BLaER1 treated with 17β-estradiol and CSF1 and Interleukin-3, amounts not matched to agents 10 nM and 100 nM (cell line): Measurements from ENCODE around the gene ABCC6.
A peak's percentile ranks its signal among the peaks of the same experiment; 100 is the strongest.

Experiments used
- H3K27ac ChIP-seq, 11 experiments: shearing (Covaris generic); formaldehyde crosslinking; 2 replicates each; pipeline ENCODE4 v1.8.1; 2022
- H3K27me3 ChIP-seq, 11 experiments: shearing (Covaris generic); formaldehyde crosslinking; 2 replicates each; pipeline ENCODE4 v1.8.1; 2022
- H3K36me3 ChIP-seq, 11 experiments: shearing (Covaris generic); formaldehyde crosslinking; 2 replicates each; pipeline ENCODE4 v1.8.1; 2022
- H3K4me1 ChIP-seq, 10 experiments: shearing (Covaris generic); formaldehyde crosslinking; 2 replicates each; pipeline ENCODE4 v1.8.1; 2022
- H3K4me2 ChIP-seq, 11 experiments: shearing (Covaris generic); formaldehyde crosslinking; 2 replicates each; pipeline ENCODE4 v1.8.1; 2022
- H3K4me3 ChIP-seq, 10 experiments: shearing (Covaris generic); formaldehyde crosslinking; 2 replicates each; pipeline ENCODE4 v1.8.1; 2022
- H3K9ac ChIP-seq, 11 experiments: shearing (Covaris generic); formaldehyde crosslinking; 2 replicates each; pipeline ENCODE4 v1.8.1; 2022
- H3K9me3 ChIP-seq, 11 experiments: shearing (Covaris generic); formaldehyde crosslinking; replicated peaks in 1 of 11; 2 replicates each; pipeline ENCODE4 v1.8.1; 2022
- H4K20me1 ChIP-seq, 11 experiments: shearing (Covaris generic); formaldehyde crosslinking; 2 replicates each; pipeline ENCODE4 v1.8.1; 2022
- Cebpa-rat ChIP-seq, 11 experiments: shearing (Covaris generic); IDR thresholded peaks; 2 replicates each; pipeline ENCODE4 v1.8.1; 2022

The ABCC6 gene

GRCh38 chr16:16146380-16147315 is 76.6 kb downstream of the ABCC6 start:
- Histone ChIP-seq H3K9me3 (no peaks in the 10 kb centered on the region), H4K20me1 (peaks cover 0 to 54% (median 10%) of the 10 kb centered on the region in 11 experiments; a peak in 12 of 22 replicates), H3K4me1 (peaks cover 12 to 85% (median 66%) of the 10 kb centered on the region in 10 experiments), H3K9ac (no peak overlapping the region; a peak in 1 of 22 replicates), H3K27ac (peak overlapping the region in 4 of 11 experiments; percentile 47 to 66 (median 61); a peak in 9 of 22 replicates), H3K36me3 (peaks cover 32 to 52% (median 37%) of the 10 kb centered on the region in 11 experiments; a peak in 21 of 22 replicates), H3K4me3 (no peak overlapping the region), H3K27me3 (no peaks in the 10 kb centered on the region), H3K4me2 (peak overlapping the region in 9 of 11 experiments; percentile 35 to 88 (median 83); a peak in 17 of 22 replicates)
- TF ChIP-seq Cebpa-rat (IDR thresholded peaks at IDR 0.05) = no peak

GRCh38 chr16:16145286-16145685 is 78.0 kb downstream of the ABCC6 start:
- H4K20me1 ChIP-seq = peaks cover 0 to 45% (median 10%) of the 10 kb centered on the region in 11 experiments; a peak in 12 of 22 replicates
- no peaks in the 10 kb centered on the region; a peak in 1 of 22 replicates for H3K9me3 ChIP-seq
- no peak for TF ChIP-seq Cebpa-rat (IDR thresholded peaks at IDR 0.05)
- H3K4me2 ChIP-seq = no peak overlapping the region
- peaks cover 46 to 66% (median 50%) of the 10 kb centered on the region in 11 experiments for H3K36me3 ChIP-seq
- no peak overlapping the region for H3K9ac ChIP-seq
- H3K27me3 ChIP-seq = no peaks in the 10 kb centered on the region
- H3K27ac ChIP-seq = no peak overlapping the region; a peak in 1 of 22 replicates
- H3K4me3 ChIP-seq = no peak overlapping the region
- H3K4me1 ChIP-seq = peaks cover 12 to 93% (median 80%) of the 10 kb centered on the region in 10 experiments

- Histone ChIP-seq H3K27me3 (no peaks in the 10 kb centered on the region), H3K4me1 (peaks cover 12 to 89% (median 82%) of the 10 kb centered on the region in 10 experiments), H3K27ac (peak overlapping the region in 4 of 11 experiments; percentile 43 to 74 (median 66); a peak in 5 of 22 replicates), H3K9me3 (no peaks in the 10 kb centered on the region; a peak in 1 of 22 replicates), H3K4me3 (no peak overlapping the region), H3K4me2 (peak overlapping the region in 5 of 11 experiments; percentile 68 to 80 (median 78); a peak in 7 of 22 replicates), H3K9ac (no peak overlapping the region), H3K36me3 (peaks cover 54 to 74% (median 59%) of the 10 kb centered on the region in 11 experiments), H4K20me1 (peaks cover 0 to 39% (median 10%) of the 10 kb centered on the region in 11 experiments; a peak in 12 of 22 replicates)
- no peak for TF ChIP-seq Cebpa-rat (IDR thresholded peaks at IDR 0.05)
Observed at GRCh38 chr16:16144416-16144815, 78.9 kb downstream of the ABCC6 start.

GRCh38 chr16:16143931-16144330 is 79.4 kb downstream of the ABCC6 start:
- H3K27ac ChIP-seq = peak overlapping the region in 8 of 11 experiments; percentile 11 to 74 (median 56); a peak in 14 of 22 replicates
- TF ChIP-seq Cebpa-rat (IDR thresholded peaks at IDR 0.05) = no peak

GRCh38 chr16:16143038-16143763 is 80.1 kb downstream of the ABCC6 start:
- peaks cover 0 to 32% (median 10%) of the 10 kb centered on the region in 11 experiments; a peak in 12 of 22 replicates for H4K20me1 ChIP-seq
- H3K9ac ChIP-seq = peak overlapping the region in 7 of 11 experiments; percentile 22 to 58 (median 40); a peak in 11 of 22 replicates
- H3K27ac ChIP-seq = peak overlapping the region in 8 of 11 experiments; percentile 11 to 74 (median 56); a peak in 15 of 22 replicates
- no peaks in the 10 kb centered on the region; a peak in 1 of 22 replicates for H3K9me3 ChIP-seq
- 0 out of 20 replicates have a peak overlapping the region, but pooled peaks of 2 of the 10 experiments have one; percentile 2 to 18 for H3K4me3 ChIP-seq
- no peaks in the 10 kb centered on the region for H3K27me3 ChIP-seq
- peak in 7 of 11 experiments; percentile 41 to 92 (median 74); a peak in 12 of 22 replicates for TF ChIP-seq Cebpa-rat (IDR thresholded peaks at IDR 0.05)
- peak overlapping the region in 10 of 11 experiments; percentile 27 to 80 (median 67); a peak in 20 of 22 replicates for H3K4me2 ChIP-seq
- H3K36me3 ChIP-seq = peaks cover 66 to 86% (median 71%) of the 10 kb centered on the region in 11 experiments
- H3K4me1 ChIP-seq = peaks cover 12 to 80% (median 70%) of the 10 kb centered on the region in 10 experiments

More at GRCh38 chr16:16143931-16144330, 79.4 kb downstream of the ABCC6 start:
- H3K4me3 ChIP-seq = no peak overlapping the region
- H3K36me3 ChIP-seq = peaks cover 59 to 79% (median 64%) of the 10 kb centered on the region in 11 experiments
- H3K9ac ChIP-seq = peak overlapping the region in 6 of 11 experiments; percentile 25 to 58 (median 44); a peak in 9 of 22 replicates
- peaks cover 0 to 39% (median 10%) of the 10 kb centered on the region in 11 experiments; a peak in 12 of 22 replicates for H4K20me1 ChIP-seq
- peak overlapping the region in 9 of 11 experiments; percentile 36 to 80 (median 68); a peak in 16 of 22 replicates for H3K4me2 ChIP-seq
- no peaks in the 10 kb centered on the region for H3K27me3 ChIP-seq
- H3K9me3 ChIP-seq = no peaks in the 10 kb centered on the region; a peak in 1 of 22 replicates
- peaks cover 12 to 87% (median 78%) of the 10 kb centered on the region in 10 experiments for H3K4me1 ChIP-seq

- Histone ChIP-seq H3K27me3 (no peaks in the 10 kb centered on the region), H3K9me3 (no peaks in the 10 kb centered on the region; a peak in 1 of 22 replicates), H3K9ac (peak overlapping the region in 1 of 11 experiments; percentile 26; a peak in 2 of 22 replicates), H3K4me1 (peaks cover 12 to 67% (median 57%) of the 10 kb centered on the region in 10 experiments; a peak in 19 of 20 replicates), H4K20me1 (peaks cover 0 to 19% (median 4%) of the 10 kb centered on the region in 11 experiments; a peak in 6 of 22 replicates), H3K27ac (peak overlapping the region in 4 of 11 experiments; percentile 11 to 74 (median 49); a peak in 5 of 22 replicates), H3K36me3 (peaks cover 80 to 98% (median 84%) of the 10 kb centered on the region in 11 experiments), H3K4me2 (peak overlapping the region in 9 of 11 experiments; percentile 41 to 80 (median 68); a peak in 16 of 22 replicates), H3K4me3 (no peak overlapping the region)
- no peak for TF ChIP-seq Cebpa-rat (IDR thresholded peaks at IDR 0.05)
Observed at GRCh38 chr16:16141784-16142396, 81.4 kb downstream of the ABCC6 start.

GRCh38 chr16:16141141-16141540 is 82.2 kb downstream of the ABCC6 start:
- Histone ChIP-seq H3K4me1 (peaks cover 12 to 60% (median 50%) of the 10 kb centered on the region in 10 experiments; a peak in 19 of 20 replicates), H3K27me3 (no peaks in the 10 kb centered on the region), H3K9ac (peak overlapping the region in 3 of 11 experiments; percentile 0 to 32 (median 25); a peak in 1 of 22 replicates), H3K4me3 (no peak overlapping the region), H3K4me2 (peak overlapping the region in 9 of 11 experiments; percentile 21 to 80 (median 66); a peak in 17 of 22 replicates), H3K27ac (peak overlapping the region in 4 of 11 experiments; percentile 14 to 48 (median 42); a peak in 6 of 22 replicates), H4K20me1 (peaks cover 0 to 12% (median 0%) of the 10 kb centered on the region in 11 experiments; a peak in 3 of 22 replicates), H3K9me3 (no peaks in the 10 kb centered on the region; a peak in 1 of 22 replicates), H3K36me3 (peaks cover 85 to 98% (median 90%) of the 10 kb centered on the region in 11 experiments)
- no peak for TF ChIP-seq Cebpa-rat (IDR thresholded peaks at IDR 0.05)
